Vagina (tissue), 2 donors: ENCODE measurements around the gene PKM. TPM values are rescaled to one million over a fixed set of nuclear protein-coding genes. Genes with fewer than 3 reads are reported as not detected.

ENCODE experiments used
- DNase-seq, 2 donors: peaks; one replicate each; pipeline ENCODE4 v3.0.0-alpha.2; 2017; ENCODE audit errors: extremely low spot score in 2 of 2
- H3K27ac ChIP-seq: fragments of 200-600 bp; sonication (generic); one replicate; pipeline ENCODE4 v1.5.1; 2019
- H3K27me3 ChIP-seq: fragments of 200-600 bp; sonication (generic); one replicate; pipeline ENCODE4 v1.5.1; 2019
- H3K36me3 ChIP-seq, 2 donors: fragments of 200-600 bp; sonication (generic); one replicate each; pipeline ENCODE4 v1.5.1; 2017 to 2019
- H3K4me1 ChIP-seq: fragments of 200-600 bp; sonication (generic); one replicate; pipeline ENCODE4 v1.5.1; 2019
- H3K4me3 ChIP-seq, 2 donors: fragments of 200-600 bp; sonication (generic); 1 replicate in 1 of 2; 2 replicates in 1 of 2; pipeline ENCODE4 v1.5.1; 2016 to 2019
- H3K9me3 ChIP-seq: fragments of 200-600 bp; sonication (generic); one replicate; pipeline ENCODE4 v1.5.1; 2019
- CTCF ChIP-seq, 3 experiments: fragments of 450-650 bp in 2 of 3; fragments of 200-600 bp in 1 of 3; sonication (generic) in 1 of 3; IDR thresholded peaks; one replicate each; pipeline ENCODE4 v1.5.1; 2017 to 2019; ENCODE audit warnings: antibody characterized with exemption in 3 of 3, mild to moderate bottlenecking in 2 of 3, moderate library complexity in 2 of 3
- POLR2A ChIP-seq, 2 donors: fragments of 450-650 bp; IDR thresholded peaks; one replicate each; pipeline ENCODE4 v1.6.1; 2017; ENCODE audit warnings: antibody characterized with exemption in 2 of 2, mild to moderate bottlenecking in 2 of 2, moderate library complexity in 2 of 2
- POLR2AphosphoS5 ChIP-seq, 2 donors: sonication (generic); formaldehyde crosslinking; IDR thresholded peaks; one replicate each; pipeline ENCODE4 v1.9.0; 2017; ENCODE audit warnings: antibody characterized with exemption in 2 of 2, mild to moderate bottlenecking in 2 of 2, low read depth in 1 of 2; ENCODE audit not compliant: insufficient read depth in 1 of 2
- intact Hi-C: fragments of 100-400 bp; cut with DNase I; formaldehyde crosslinking; loops from one replicate; pipeline ENCODE4 v1.15.1; 2023
- total RNA-seq: library from RNA; depleted of rRNA; stranded (reverse); fragments of >200 nt; gene quantifications from one replicate; pipeline ENCODE4 v1.2.3, GENCODE V29; 2016

Gene PKM
- total RNA-seq, 1 donor from 2014 or later, result 484 TPM

- no peak overlapping the region for H3K27ac ChIP-seq
Measured at GRCh38 chr15:72156928-72157327, 74.1 kb downstream of the PKM start.

GRCh38 chr15:72155635-72156616, 75.1 kb downstream of the PKM start:
- Histone ChIP-seq H3K4me1 (peaks cover 7% of the 10 kb centered on the region), H3K4me3 (peak overlapping the region; percentile 47 to 54), H3K36me3 (no peaks in the 10 kb centered on the region), H3K27ac (peak overlapping the region; percentile 73), H3K27me3 (no peaks in the 10 kb centered on the region), H3K9me3 (no peaks in the 10 kb centered on the region)
- intact Hi-C loops, result no loop called here
- peak; percentile 3 to 42 for TF ChIP-seq POLR2AphosphoS5 (IDR thresholded peaks at IDR 0.05; ENCODE audit: insufficient read depth in 1 of 2, low read depth in 1 of 2)
- TF ChIP-seq POLR2A (IDR thresholded peaks at IDR 0.05), result no peak
- TF ChIP-seq CTCF (IDR thresholded peaks at IDR 0.05), result peak; percentile 74 to 89 (median 86)
- no peak for DNase-seq

More at GRCh38 chr15:72156928-72157327, 74.1 kb downstream of the PKM start:
- Histone ChIP-seq H3K4me3 (no peak overlapping the region), H3K27me3 (no peaks in the 10 kb centered on the region), H3K36me3 (no peaks in the 10 kb centered on the region), H3K4me1 (peaks cover 7% of the 10 kb centered on the region), H3K9me3 (no peaks in the 10 kb centered on the region)
- DNase-seq, result no peak
- intact Hi-C loops, result no loop called here
- no peak for TF ChIP-seq POLR2AphosphoS5 (IDR thresholded peaks at IDR 0.05; ENCODE audit: insufficient read depth in 1 of 2, low read depth in 1 of 2)
- no peak for TF ChIP-seq CTCF (IDR thresholded peaks at IDR 0.05)
- TF ChIP-seq POLR2A (IDR thresholded peaks at IDR 0.05), result no peak

DNA sequence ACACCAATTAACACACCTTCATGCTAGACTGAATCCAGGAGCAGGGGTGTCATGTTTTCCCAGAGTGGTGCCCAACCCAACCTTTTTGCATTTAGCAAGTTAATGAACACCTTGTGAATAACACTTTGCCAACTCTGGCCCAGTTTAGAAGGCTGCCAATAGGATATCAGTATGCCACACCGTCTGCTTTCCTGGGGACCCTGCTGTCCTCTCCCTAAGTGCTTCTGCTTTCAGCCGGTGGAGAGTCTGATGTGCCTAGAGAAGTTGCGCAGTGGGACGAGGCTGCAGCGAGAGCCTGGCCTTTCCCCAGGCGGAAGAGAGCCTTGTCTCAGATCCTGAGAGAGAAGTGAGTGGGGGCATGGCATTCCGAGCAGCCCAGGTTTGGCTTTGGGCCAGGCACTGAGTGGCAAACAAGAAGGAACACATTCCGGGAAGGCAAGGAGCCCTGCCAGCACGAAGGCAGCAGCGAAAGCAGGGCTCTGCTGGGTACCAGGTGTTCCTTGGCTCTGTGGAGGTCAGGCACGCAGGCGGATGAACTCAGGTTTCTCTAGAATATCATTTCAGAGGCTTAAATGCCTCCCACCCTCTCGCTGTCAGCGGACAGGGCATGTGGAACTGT, 75.9 kb downstream of the PKM start:
- intact Hi-C loops, result no loop called here
- Histone ChIP-seq H3K27ac (peak overlapping the region; percentile 73), H3K36me3 (no peaks in the 10 kb centered on the region), H3K4me1 (peaks cover 7% of the 10 kb centered on the region), H3K9me3 (no peaks in the 10 kb centered on the region), H3K27me3 (no peaks in the 10 kb centered on the region), H3K4me3 (peak overlapping the region; percentile 47 to 54)
- TF ChIP-seq POLR2A (IDR thresholded peaks at IDR 0.05) (no peak), POLR2AphosphoS5 (IDR thresholded peaks at IDR 0.05; ENCODE audit: insufficient read depth in 1 of 2, low read depth in 1 of 2) (peak in 1 of 2 donors; percentile 15), CTCF (IDR thresholded peaks at IDR 0.05) (no peak)
- no peak for DNase-seq

DNA sequence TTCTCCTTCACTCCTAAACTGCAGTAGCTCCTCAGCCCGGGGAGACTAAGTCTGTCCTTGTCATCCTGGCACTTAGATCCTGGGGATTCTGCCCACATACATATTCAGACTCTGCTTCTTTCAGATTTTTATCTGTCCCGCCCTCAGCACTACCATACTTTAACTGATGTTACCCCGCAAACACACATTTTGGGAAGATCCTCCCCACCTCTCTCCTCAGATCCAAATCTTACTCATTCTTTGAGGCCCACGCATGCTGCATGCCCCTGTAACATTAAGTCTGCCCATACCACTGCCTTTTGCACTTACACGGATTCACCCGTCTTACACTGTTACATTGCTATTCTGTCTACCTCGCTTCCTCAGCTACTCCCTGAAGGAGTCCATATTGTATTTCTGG, 76.7 kb downstream of the PKM start:
- H3K4me3 ChIP-seq, result no peak overlapping the region
- H3K27me3 ChIP-seq, result no peaks in the 10 kb centered on the region
- TF ChIP-seq POLR2AphosphoS5 (IDR thresholded peaks at IDR 0.05; ENCODE audit: insufficient read depth in 1 of 2, low read depth in 1 of 2), result no peak
- TF ChIP-seq CTCF (IDR thresholded peaks at IDR 0.05), result no peak
- no peak for TF ChIP-seq POLR2A (IDR thresholded peaks at IDR 0.05)
- intact Hi-C loops, result no loop called here
- no peak overlapping the region for H3K27ac ChIP-seq
- H3K4me1 ChIP-seq, result peaks cover 7% of the 10 kb centered on the region
- no peak for DNase-seq
- no peaks in the 10 kb centered on the region for H3K36me3 ChIP-seq
- H3K9me3 ChIP-seq, result no peaks in the 10 kb centered on the region
